Spleen (tissue), 7 donors: ENCODE measurements around the gene KAT6B.

Source experiments
- POLR2A ChIP-seq, 3 donors: fragments of 450-650 bp; IDR thresholded peaks; one replicate each; pipeline ENCODE4 v1.5.1; 2017; ENCODE audit warnings: antibody characterized with exemption in 3 of 3, mild to moderate bottlenecking in 1 of 3
- POLR2AphosphoS5 ChIP-seq, 3 donors: sonication (generic); formaldehyde crosslinking; IDR thresholded peaks; one replicate each; pipeline ENCODE4 v1.5.1; 2017; ENCODE audit warnings: antibody characterized with exemption in 3 of 3
- TF ChIP-seq, protein P1 (sequence below), 11 experiments: fragments of 200-600 bp in 7 of 11; fragments of 450-650 bp in 4 of 11; sonication (generic) in 4 of 11; IDR thresholded peaks in 8 of 11; conservative IDR thresholded peaks in 3 of 11; 1 replicate in 7 of 11; 2 replicates in 4 of 11; pipeline versions ENCODE4 v1.4.0 to v1.8.0; 2016 to 2021; ENCODE audit warnings: antibody characterized with exemption in 11 of 11, inconsistent platforms in 4 of 11, mild to moderate bottlenecking in 1 of 11
- donor health status: DM: no; HTN: no; CAD: no; lungs with moderate emphysema.
- donor health status: DM: no; HTN: no; CAD: no.
- donor health status: DM: no; HTN: no; CAD: no.

DNA sequence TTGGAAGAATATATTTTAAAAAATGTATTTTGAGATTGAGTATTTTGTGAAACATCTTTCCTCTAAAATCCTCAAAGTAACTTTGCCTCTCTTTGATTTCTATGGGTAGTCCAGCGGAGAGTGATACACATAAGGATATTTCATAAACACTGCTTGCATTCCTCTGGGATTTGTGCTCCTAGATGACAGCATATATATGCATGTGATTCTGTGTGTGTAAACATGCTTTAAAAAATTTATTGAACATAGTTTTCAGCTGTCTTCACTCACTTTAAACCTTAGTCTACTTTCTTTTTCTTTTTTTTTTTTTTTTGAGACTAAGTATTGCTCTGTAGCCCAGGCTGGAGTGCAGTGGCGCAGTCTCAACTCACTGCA is 84.6 kb downstream of the KAT6B start:
- TF ChIP-seq, protein P1, sequence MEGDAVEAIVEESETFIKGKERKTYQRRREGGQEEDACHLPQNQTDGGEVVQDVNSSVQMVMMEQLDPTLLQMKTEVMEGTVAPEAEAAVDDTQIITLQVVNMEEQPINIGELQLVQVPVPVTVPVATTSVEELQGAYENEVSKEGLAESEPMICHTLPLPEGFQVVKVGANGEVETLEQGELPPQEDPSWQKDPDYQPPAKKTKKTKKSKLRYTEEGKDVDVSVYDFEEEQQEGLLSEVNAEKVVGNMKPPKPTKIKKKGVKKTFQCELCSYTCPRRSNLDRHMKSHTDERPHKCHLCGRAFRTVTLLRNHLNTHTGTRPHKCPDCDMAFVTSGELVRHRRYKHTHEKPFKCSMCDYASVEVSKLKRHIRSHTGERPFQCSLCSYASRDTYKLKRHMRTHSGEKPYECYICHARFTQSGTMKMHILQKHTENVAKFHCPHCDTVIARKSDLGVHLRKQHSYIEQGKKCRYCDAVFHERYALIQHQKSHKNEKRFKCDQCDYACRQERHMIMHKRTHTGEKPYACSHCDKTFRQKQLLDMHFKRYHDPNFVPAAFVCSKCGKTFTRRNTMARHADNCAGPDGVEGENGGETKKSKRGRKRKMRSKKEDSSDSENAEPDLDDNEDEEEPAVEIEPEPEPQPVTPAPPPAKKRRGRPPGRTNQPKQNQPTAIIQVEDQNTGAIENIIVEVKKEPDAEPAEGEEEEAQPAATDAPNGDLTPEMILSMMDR (IDR thresholded peaks at IDR 0.05 in 8 of 11, conservative IDR thresholded peaks at IDR 0.05 in 3 of 11) = no peak
- TF ChIP-seq POLR2A (IDR thresholded peaks at IDR 0.05) (no peak), POLR2AphosphoS5 (IDR thresholded peaks at IDR 0.05) (no peak)
